Fibroblast of lung (primary cell): ENCODE measurements around the gene CCDC33. TPM values are rescaled to one million over a fixed set of nuclear protein-coding genes. Genes with fewer than 3 reads are reported as not detected.

Experiments used
- DNase-seq, 2 donors: peaks; one replicate each; pipeline versions ENCODE4 v3.0.0 to v3.0.0-alpha.2; 2010; ENCODE audit warnings: low read depth in 2 of 2
- H2AFZ ChIP-seq: 2 replicates; pipeline ENCODE4 v1.5.1; 2012; ENCODE audit warnings: low read length, control low read depth, inconsistent platforms
- H3K27ac ChIP-seq: 2 replicates; pipeline ENCODE4 v1.5.1; 2011; ENCODE audit warnings: low read length, control low read depth; ENCODE audit not compliant: insufficient read depth
- H3K27me3 ChIP-seq: 2 replicates; pipeline ENCODE4 v1.5.1; 2011; ENCODE audit warnings: mild to moderate bottlenecking, low read length; ENCODE audit not compliant: control insufficient read depth, insufficient read depth
- H3K36me3 ChIP-seq: 2 replicates; pipeline ENCODE4 v1.5.1; 2011; ENCODE audit warnings: low read length; ENCODE audit not compliant: control insufficient read depth, insufficient read depth
- H3K4me1 ChIP-seq: 2 replicates; pipeline ENCODE4 v1.5.1; 2011; ENCODE audit warnings: low read length; ENCODE audit not compliant: control insufficient read depth, insufficient read depth; ENCODE audit errors: extremely low read depth
- H3K4me2 ChIP-seq: 2 replicates; pipeline ENCODE4 v1.5.1; 2011; ENCODE audit warnings: low read length, control low read depth; ENCODE audit not compliant: insufficient read depth; ENCODE audit errors: extremely low read depth
- H3K4me3 ChIP-seq, 4 experiments: fragments of 200-600 bp in 1 of 4; sonication (generic) in 1 of 4; replicated peaks in 1 of 4; 2 replicates each; pipeline ENCODE4 v1.5.1; 2011 to 2016; ENCODE audit warnings: low read length in 4 of 4, low read depth in 3 of 4, mild to moderate bottlenecking in 3 of 4, control low read depth in 2 of 4, inconsistent platforms in 1 of 4, mixed read lengths in 1 of 4; ENCODE audit not compliant: insufficient read depth in 1 of 4; ENCODE audit errors: control extremely low read depth in 1 of 4
- H3K79me2 ChIP-seq: 2 replicates; pipeline ENCODE4 v1.5.1; 2012; ENCODE audit warnings: mild to moderate bottlenecking, low read length, inconsistent platforms; ENCODE audit not compliant: control insufficient read depth, insufficient read depth
- H3K9ac ChIP-seq: 2 replicates; pipeline ENCODE4 v1.5.1; 2011; ENCODE audit warnings: mild to moderate bottlenecking, low read length, control low read depth; ENCODE audit not compliant: insufficient read depth
- H3K9me3 ChIP-seq: 2 replicates; pipeline ENCODE4 v1.5.1; 2012; ENCODE audit warnings: low read depth, low read length; ENCODE audit not compliant: control insufficient read depth, insufficient read depth
- H4K20me1 ChIP-seq: 2 replicates; pipeline ENCODE4 v1.5.1; 2011; ENCODE audit warnings: low read length; ENCODE audit not compliant: control insufficient read depth, insufficient read depth; ENCODE audit errors: extremely low read depth
- CTCF ChIP-seq, 2 donors: IDR thresholded peaks in 1 of 2; conservative IDR thresholded peaks in 1 of 2; 1 replicate in 1 of 2; 2 replicates in 1 of 2; pipeline ENCODE4 v1.5.1; 2011 to 2012; ENCODE audit warnings: low read length in 2 of 2, control low read depth in 1 of 2, inconsistent platforms in 1 of 2, low read depth in 1 of 2, mild to moderate bottlenecking in 1 of 2
- EZH2 ChIP-seq: IDR thresholded peaks from 2 replicates; pipeline ENCODE4 v1.5.1; 2012; ENCODE audit warnings: low read length, control low read depth, mild to moderate bottlenecking; ENCODE audit errors: missing control alignments
- polyA plus RNA-seq, 2 donors: library from polyadenylated mRNA; depleted of rRNA in 1 of 2; stranded (reverse) in 1 of 2; unstranded in 1 of 2; fragments of >200 nt; gene quantifications; 2 replicates each; pipeline ENCODE4 v1.2.1, GENCODE V29; 2011 to 2012; ENCODE audit warnings: missing spikeins in 1 of 2
- total RNA-seq: library from RNA; depleted of rRNA; stranded (reverse); fragments of >200 nt; gene quantifications from 2 replicates; pipeline ENCODE4 v1.2.1, GENCODE V29; 2014

Gene CCDC33
- total and polyA plus RNA-seq, 2 donors (not counting 1 experiment from before 2014, with no cell fraction given) = not detected

- peak; percentile 71 to 99 for DNase-seq
- no peak for TF ChIP-seq CTCF (conservative IDR thresholded peaks at IDR 0.05 in 1 of 2, IDR thresholded peaks at IDR 0.05 in 1 of 2; ENCODE audit: low read depth in 1 of 2, low read length in 2 of 2)
- TF ChIP-seq EZH2 = no peak
- Histone ChIP-seq H3K4me2 (no peak overlapping the region), H2AFZ (no peak overlapping the region), H3K9ac (no peak overlapping the region), H3K27me3 (peaks cover 5% of the 10 kb centered on the region), H3K4me3 (no peak overlapping the region), H4K20me1 (no peaks in the 10 kb centered on the region), H3K9me3 (no peaks in the 10 kb centered on the region), H3K27ac (no peak overlapping the region), H3K79me2 (no peaks in the 10 kb centered on the region), H3K4me1 (no peaks in the 10 kb centered on the region), H3K36me3 (no peaks in the 10 kb centered on the region)
Measured at GRCh38 chr15:74209997-74210671, 26.0 kb upstream of the CCDC33 start.

- Histone ChIP-seq H3K4me2 (no peak overlapping the region), H2AFZ (no peak overlapping the region), H3K4me1 (no peaks in the 10 kb centered on the region), H4K20me1 (no peaks in the 10 kb centered on the region), H3K9me3 (no peaks in the 10 kb centered on the region), H3K9ac (no peak overlapping the region), H3K4me3 (no peak overlapping the region), H3K36me3 (no peaks in the 10 kb centered on the region), H3K27me3 (peaks cover 5% of the 10 kb centered on the region), H3K27ac (no peak overlapping the region), H3K79me2 (no peaks in the 10 kb centered on the region)
- TF ChIP-seq CTCF (conservative IDR thresholded peaks at IDR 0.05 in 1 of 2, IDR thresholded peaks at IDR 0.05 in 1 of 2; ENCODE audit: low read depth in 1 of 2, low read length in 2 of 2) = no peak
- no peak for TF ChIP-seq EZH2
- DNase-seq = no peak
Measured at GRCh38 chr15:74210729-74211128, 25.4 kb upstream of the CCDC33 start.

GRCh38 chr15:74211656-74212055 is 24.5 kb upstream of the CCDC33 start:
- no peak for DNase-seq
- no peak overlapping the region for H3K4me2 ChIP-seq
- no peak overlapping the region for H3K9ac ChIP-seq
- no peak for TF ChIP-seq EZH2
- TF ChIP-seq CTCF (conservative IDR thresholded peaks at IDR 0.05 in 1 of 2, IDR thresholded peaks at IDR 0.05 in 1 of 2; ENCODE audit: low read depth in 1 of 2, low read length in 2 of 2) = no peak
- H3K79me2 ChIP-seq = no peaks in the 10 kb centered on the region
- no peaks in the 10 kb centered on the region for H4K20me1 ChIP-seq
- H3K4me3 ChIP-seq = no peak overlapping the region
- no peaks in the 10 kb centered on the region for H3K36me3 ChIP-seq
- H2AFZ ChIP-seq = no peak overlapping the region
- no peaks in the 10 kb centered on the region for H3K4me1 ChIP-seq
- no peaks in the 10 kb centered on the region for H3K9me3 ChIP-seq
- H3K27ac ChIP-seq = no peak overlapping the region
- H3K27me3 ChIP-seq = peaks cover 5% of the 10 kb centered on the region
